Hematopoietic multipotent progenitor cell (in vitro differentiated cells): ENCODE results near the gene DHX38. TPM values are rescaled to one million over a fixed set of nuclear protein-coding genes. Genes with fewer than 3 reads are reported as not detected.

Experiments used
- DNase-seq, 3 donors: peaks; one replicate each; pipeline ENCODE4 v3.0.0-alpha.2; 2011 to 2015; ENCODE audit warnings: low read depth in 2 of 3, low spot score in 2 of 3
- total RNA-seq: library from RNA; depleted of rRNA; stranded (reverse); fragments of >200 nt; gene quantifications from one replicate; pipeline ENCODE4 v1.2.3, GENCODE V29; 2012

The DHX38 gene
- total RNA-seq, 1 donor, result 86.4 TPM

DNA sequence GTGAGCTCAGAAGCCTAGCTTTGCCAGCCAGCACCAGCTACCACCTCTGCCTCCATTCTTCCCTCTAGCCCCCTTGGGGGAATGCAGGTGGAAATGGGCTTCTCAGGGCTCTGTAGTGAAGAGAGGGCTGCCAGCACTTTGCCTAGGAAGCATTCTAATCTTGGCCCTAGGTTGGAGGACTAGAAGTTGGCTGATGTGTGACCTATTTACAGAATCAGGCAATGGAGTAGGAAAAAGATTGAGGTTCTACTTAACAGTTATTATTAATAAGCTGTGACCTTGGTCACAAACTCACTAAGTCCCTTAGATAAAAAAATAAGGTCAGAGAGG lies 19.9 kb downstream of the DHX38 start:
- no peak for DNase-seq

GRCh38 chr16:72120026-72120425 lies 26.4 kb downstream of the DHX38 start:
- no peak for DNase-seq

GRCh38 chr16:72122308-72122707 lies 28.7 kb downstream of the DHX38 start:
- no peak for DNase-seq

- no peak for DNase-seq
These were observed 29.3 kb downstream of the DHX38 start for GRCh38 chr16:72122916-72123315.

GRCh38 chr16:72123426-72123825 lies 29.8 kb downstream of the DHX38 start:
- DNase-seq, result no peak

DNA sequence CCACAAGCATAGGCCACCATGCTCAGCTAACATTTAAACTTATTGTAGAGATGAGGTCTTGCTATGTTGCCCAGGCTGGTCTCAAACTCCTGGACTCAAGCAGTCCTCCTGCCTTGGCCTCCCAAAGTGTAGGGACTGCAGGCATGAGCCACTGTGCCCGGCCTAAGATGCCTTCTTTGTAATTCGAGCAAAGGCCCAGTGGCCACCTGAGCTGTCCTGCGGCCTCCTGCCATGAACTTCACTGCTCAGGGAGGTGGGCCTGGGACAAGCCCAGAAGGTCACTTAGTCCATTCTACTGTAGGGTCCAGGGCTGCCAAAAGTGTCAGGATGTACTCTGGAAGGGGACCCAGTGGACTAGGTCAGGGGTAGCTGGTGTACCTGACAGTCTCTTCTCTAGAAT lies 30.5 kb downstream of the DHX38 start:
- no peak for DNase-seq

DNA sequence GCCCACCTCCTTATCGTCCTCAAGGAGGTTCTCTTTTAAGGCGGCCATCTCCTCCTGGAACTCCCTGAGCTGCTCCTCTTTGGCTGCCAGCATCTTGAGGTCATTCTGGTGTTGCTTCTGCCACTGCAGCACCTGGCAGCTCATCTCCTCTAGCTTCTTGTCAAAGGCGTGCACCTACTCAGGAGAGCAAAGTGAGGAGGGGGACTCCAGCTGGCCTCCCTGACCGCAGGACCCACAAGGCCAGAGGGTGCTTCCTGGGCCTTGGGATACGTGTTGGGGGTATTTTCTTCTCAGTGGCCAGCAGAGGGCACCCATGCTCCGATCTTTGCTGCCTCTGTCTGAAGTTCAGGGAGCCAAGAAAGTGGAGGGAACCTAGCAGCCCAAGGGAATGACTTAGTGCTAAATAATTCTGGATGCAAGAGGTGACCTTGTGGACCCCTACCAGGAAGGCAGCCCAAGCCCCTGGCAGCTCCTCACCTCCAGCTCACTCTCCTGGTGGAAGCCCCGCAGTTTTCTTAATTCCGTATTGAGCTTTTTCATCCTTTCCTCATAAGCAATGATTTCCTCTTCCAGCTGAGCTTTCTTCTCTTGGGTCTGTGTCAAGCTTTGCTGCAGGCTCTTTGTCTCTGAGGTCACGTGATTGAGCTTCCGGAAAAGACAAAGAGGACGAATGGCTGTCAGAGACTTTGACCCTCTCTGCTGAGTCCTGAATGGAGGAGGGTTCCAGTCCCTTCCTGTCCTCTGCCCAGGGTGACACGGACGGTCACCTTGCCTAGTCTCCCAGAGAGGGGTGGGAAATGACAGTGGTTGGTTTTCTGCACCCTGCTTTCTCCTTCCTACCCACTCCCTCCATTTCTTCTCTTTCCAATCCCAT lies 31.4 kb downstream of the DHX38 start:
- DNase-seq, result peak; percentile 35 to 66 (median 57)

GRCh38 chr16:72125635-72126428 lies 32.2 kb downstream of the DHX38 start:
- no peak for DNase-seq

DNA sequence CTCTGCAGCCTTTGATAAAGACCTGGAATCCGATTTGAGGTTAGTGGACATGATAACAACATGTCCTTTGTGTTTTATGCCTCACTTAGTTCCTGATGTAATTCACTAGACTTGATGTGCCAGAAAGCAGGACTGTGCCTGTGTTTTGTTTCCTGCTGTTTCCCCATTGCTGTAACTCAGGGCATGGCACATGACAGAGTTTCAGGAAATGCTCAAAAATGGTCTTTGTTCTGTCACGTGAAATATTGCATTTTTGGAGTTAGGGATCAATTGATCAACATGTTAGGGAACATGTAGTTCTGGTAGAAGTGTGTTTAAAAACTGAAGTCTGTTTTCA lies 32.8 kb downstream of the DHX38 start:
- no peak for DNase-seq

DNA sequence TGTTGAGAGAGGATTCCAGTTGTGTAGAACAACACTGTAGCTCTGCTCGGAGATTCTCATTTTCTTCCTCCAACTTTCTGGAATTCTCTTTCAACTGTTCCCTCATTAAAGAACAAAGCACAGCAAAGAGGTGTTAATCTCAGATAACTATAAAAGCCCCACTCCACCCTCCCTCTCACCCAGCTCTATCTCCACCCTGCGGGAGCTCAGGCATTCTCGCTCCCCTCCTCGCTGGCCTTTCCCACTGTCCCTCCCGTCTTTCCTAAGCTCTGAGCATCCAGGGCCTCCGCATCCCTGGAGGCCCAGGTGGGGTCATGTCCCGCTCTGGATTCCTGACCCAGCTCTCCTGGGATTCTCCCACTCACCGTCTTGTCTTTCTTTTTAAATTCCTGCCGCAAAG lies 35.1 kb downstream of the DHX38 start:
- no peak for DNase-seq

DNA sequence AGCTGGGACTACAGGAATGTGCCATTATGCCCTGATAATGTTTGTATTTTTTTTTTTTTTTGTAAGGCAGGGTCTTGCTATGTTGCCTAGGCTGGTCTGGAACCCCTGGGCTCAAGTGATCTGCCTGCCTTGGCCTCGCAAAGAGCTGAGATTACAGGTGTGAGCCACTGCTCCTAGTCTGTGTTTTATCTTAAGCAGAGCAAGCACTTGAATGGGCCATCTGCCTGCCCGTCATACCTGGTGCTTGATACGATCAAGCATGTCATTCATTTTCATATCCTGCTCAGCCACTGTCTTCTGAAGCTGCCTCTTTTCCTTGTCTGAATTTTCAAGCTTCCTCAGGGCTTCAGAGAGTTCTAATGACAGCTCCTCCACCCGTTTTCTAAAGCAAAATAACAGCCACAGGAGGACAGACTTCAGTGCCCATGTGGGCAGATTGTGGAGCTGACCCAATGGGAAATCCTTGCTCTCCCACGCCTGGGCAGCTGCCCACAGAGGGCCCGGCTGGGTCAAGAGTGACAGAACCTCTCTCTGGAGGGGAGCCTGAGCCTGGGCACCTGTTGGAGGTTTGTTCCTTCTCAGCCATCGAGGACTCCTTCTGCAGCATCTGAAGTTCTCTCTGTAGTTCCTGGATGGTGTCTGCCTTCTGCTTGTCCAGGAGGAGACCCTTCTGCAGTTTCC lies 36.5 kb downstream of the DHX38 start:
- no peak for DNase-seq

- no peak for DNase-seq
These were observed 37.4 kb downstream of the DHX38 start for GRCh38 chr16:72131036-72131435.

DNA sequence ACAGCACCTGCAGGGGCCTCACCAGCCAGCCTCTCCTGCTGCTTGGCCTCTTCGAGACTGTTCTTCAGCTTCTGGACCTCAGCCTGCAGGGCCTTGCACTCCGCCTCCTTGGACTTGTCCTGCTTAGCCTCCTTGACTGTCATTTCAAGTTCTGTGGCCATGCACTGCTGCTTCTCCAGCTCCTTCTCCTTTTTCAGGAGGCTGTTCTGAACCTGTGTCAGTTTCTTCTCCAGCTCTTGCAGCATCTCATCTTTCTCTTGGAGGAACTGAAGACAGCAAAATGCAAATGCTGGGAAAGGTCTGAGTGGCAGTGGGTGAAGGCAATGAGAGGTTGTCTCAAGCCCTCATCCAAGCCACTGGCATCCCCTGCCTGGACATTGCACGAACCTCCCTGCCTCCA lies 39.1 kb downstream of the DHX38 start:
- DNase-seq, result no peak

- DNase-seq, result no peak
These were observed 40.9 kb downstream of the DHX38 start for GRCh38 chr16:72134507-72134906.

DNA sequence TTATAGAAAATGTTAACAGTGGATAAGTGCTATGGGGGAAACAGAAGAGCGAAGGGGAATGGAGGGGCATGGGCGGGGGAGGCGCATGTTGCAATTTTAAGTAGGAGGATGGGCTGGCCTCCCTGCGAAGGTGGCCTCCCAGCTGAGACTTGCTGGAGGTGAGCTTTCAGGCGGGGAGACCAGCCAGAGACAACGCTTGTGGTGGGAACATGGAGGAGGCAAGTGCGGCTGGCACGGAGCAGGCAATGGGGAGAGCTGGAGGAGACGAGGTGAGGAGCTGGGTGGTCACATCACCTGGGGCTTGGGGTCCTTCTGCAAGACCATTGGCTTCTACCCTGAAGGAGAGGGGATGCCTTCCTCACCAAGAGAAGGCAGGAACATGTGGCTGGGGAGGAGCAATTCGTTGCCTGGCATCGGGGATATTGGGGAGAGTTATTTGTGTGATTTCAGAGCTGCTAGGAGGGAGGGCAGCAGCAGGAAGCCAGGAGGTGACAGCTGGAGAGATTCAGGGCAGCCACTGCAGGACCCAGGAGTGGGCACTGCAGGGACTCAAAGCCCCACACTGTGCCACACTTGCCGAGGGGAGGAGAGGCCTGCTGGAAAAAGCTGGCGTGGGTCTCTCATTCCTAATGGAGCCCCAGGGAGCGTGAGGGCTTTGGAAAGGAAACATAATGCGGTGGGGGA lies 43.9 kb downstream of the DHX38 start:
- no peak for DNase-seq

GRCh38 chr16:72138064-72138572 lies 44.5 kb downstream of the DHX38 start:
- no peak for DNase-seq

GRCh38 chr16:72139908-72140307 lies 46.3 kb downstream of the DHX38 start:
- DNase-seq, result no peak

GRCh38 chr16:72142476-72142875 lies 48.8 kb downstream of the DHX38 start:
- DNase-seq, result no peak

- DNase-seq, result no peak
These were observed 56.2 kb downstream of the DHX38 start for GRCh38 chr16:72149676-72150464.

DNA sequence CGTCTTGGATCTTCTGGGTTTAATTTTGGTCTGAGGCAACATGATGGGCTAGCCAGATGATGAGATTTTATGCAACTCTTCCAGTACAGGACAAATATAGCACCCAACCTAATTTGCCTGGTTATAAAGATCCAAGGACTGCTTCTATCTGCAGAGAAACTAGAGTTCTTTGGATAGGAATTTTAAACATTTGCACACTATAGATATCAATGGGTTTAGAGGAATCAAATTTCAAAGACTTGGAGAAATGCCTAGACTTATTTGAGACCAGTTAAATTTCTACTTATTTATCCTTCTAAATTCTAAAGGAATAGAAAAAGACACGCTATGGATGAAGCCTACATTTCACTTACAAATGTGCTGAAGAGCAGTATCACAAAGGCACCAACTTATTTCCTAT lies 65.7 kb downstream of the DHX38 start:
- DNase-seq, result no peak
